Progenitor cell of endocrine pancreas (in vitro differentiated cells): ENCODE results near the gene OR51B4. TPM values are rescaled to one million over a fixed set of nuclear protein-coding genes. Genes with fewer than 3 reads are reported as not detected.
"Not testable (repeated sequence)": the region's sequence is repeated elsewhere in the genome, so short reads cannot be mapped to it uniquely, and the experiment has no call there.

Experiments
- DNase-seq: peaks from one replicate; pipeline ENCODE4 v3.0.0; 2021; ENCODE audit warnings: low spot score; ENCODE audit not compliant: unreplicated experiment
- H3K27ac Mint-ChIP-seq: 2 replicates; pipeline ENCODE4 v1.8.0; 2021; ENCODE audit warnings: mild to moderate bottlenecking, moderate library complexity, mixed read lengths
- H3K27me3 Mint-ChIP-seq: 2 replicates; pipeline ENCODE4 v1.8.0; 2021; ENCODE audit warnings: mixed read lengths
- H3K36me3 Mint-ChIP-seq: 2 replicates; pipeline ENCODE4 v1.8.0; 2022; ENCODE audit warnings: mixed read lengths; ENCODE audit not compliant: insufficient read depth
- H3K4me1 Mint-ChIP-seq: 2 replicates; pipeline ENCODE4 v1.8.0; 2021; ENCODE audit warnings: low read depth, mixed read lengths
- H3K4me3 Mint-ChIP-seq: 2 replicates; pipeline ENCODE4 v1.8.0; 2021; ENCODE audit warnings: low read depth, mild to moderate bottlenecking, moderate library complexity, mixed read lengths
- H3K9me3 Mint-ChIP-seq: 2 replicates; pipeline ENCODE4 v1.8.0; 2021; ENCODE audit warnings: low read depth, mixed read lengths
- CTCF ChIP-seq: fragments of 200-600 bp; sonication (generic); IDR thresholded peaks from one replicate; pipeline ENCODE4 v1.5.0; 2021; ENCODE audit warnings: antibody characterized with exemption, mild to moderate bottlenecking; ENCODE audit not compliant: unreplicated experiment
- total RNA-seq: library from RNA; stranded (reverse); gene quantifications from 2 replicates; pipeline ENCODE4 v1.2.1, GENCODE V29; 2021

OR51B4 gene
- total RNA-seq, 1 donor from 2014 or later, result not detected

- TF ChIP-seq CTCF, result no peak
- H3K9me3 Mint-ChIP-seq, result no peaks in the 10 kb centered on the region
- no peak within 1 kb of the TSS for H3K27ac Mint-ChIP-seq
- H3K27me3 Mint-ChIP-seq, result no peaks in the 10 kb centered on the region
- no peaks in the 10 kb centered on the region for H3K4me1 Mint-ChIP-seq
- no peak within 1 kb of the TSS for H3K4me3 Mint-ChIP-seq
- DNase-seq, result no peak
- H3K36me3 Mint-ChIP-seq, result no peaks in the 10 kb centered on the region
Observed at GRCh38 chr11:5324197-5324596, 22.5 kb upstream of the OR51B4 start, which contains the start of gene OR51B2. Gene OR51B2, minus strand, starts transcription at chr11:5324297. Its CDS starts 0 bp downstream, at chr11:5324297.

GRCh38 chr11:5317292-5317691 lies 15.5 kb upstream of the OR51B4 start:
- H3K36me3 Mint-ChIP-seq, result no peaks in the 10 kb centered on the region
- H3K4me1 Mint-ChIP-seq, result no peaks in the 10 kb centered on the region
- H3K27ac Mint-ChIP-seq, result no peak overlapping the region
- H3K4me3 Mint-ChIP-seq, result no peak overlapping the region
- H3K27me3 Mint-ChIP-seq, result peaks cover 7% of the 10 kb centered on the region
- no peak for TF ChIP-seq CTCF
- no peaks in the 10 kb centered on the region for H3K9me3 Mint-ChIP-seq
- DNase-seq, result no peak

- not testable (repeated sequence) for H3K4me1 Mint-ChIP-seq, DNase-seq, H3K27ac Mint-ChIP-seq, H3K9me3 Mint-ChIP-seq, H3K36me3 Mint-ChIP-seq, H3K4me3 Mint-ChIP-seq
- peaks cover 11% of the 10 kb centered on the region for H3K27me3 Mint-ChIP-seq
Observed at GRCh38 chr11:5313326-5314023, 11.7 kb upstream of the OR51B4 start.

GRCh38 chr11:5310423-5310822 lies 8.7 kb upstream of the OR51B4 start:
- no peak for TF ChIP-seq CTCF
- no peak overlapping the region for H3K4me3 Mint-ChIP-seq
- DNase-seq, result no peak
- H3K4me1 Mint-ChIP-seq, result no peaks in the 10 kb centered on the region
- H3K27ac Mint-ChIP-seq, result no peak overlapping the region
- no peaks in the 10 kb centered on the region for H3K36me3 Mint-ChIP-seq
- no peaks in the 10 kb centered on the region for H3K9me3 Mint-ChIP-seq
- H3K27me3 Mint-ChIP-seq, result peaks cover 11% of the 10 kb centered on the region

GRCh38 chr11:5307256-5308019 lies 5.7 kb upstream of the OR51B4 start:
- no peak overlapping the region for H3K4me3 Mint-ChIP-seq
- no peak for TF ChIP-seq CTCF

More at GRCh38 chr11:5307256-5308019, 5.7 kb upstream of the OR51B4 start:
- Mint-ChIP-seq H3K9me3 (no peaks in the 10 kb centered on the region), H3K36me3 (no peaks in the 10 kb centered on the region), H3K27me3 (peaks cover 7% of the 10 kb centered on the region), H3K4me1 (no peaks in the 10 kb centered on the region), H3K27ac (no peak overlapping the region)
- DNase-seq, result no peak
